GM23338 (cell line): ENCODE results near the gene CHMP3. TPM values are rescaled to one million over a fixed set of nuclear protein-coding genes. Genes with fewer than 3 reads are reported as not detected.

Source experiments
- ATAC-seq: fragments of 200-7000 bp; cut with Tn5 transposase; 3 replicates; pipeline ENCODE4 v1.9.1; 2020
- DNase-seq: peaks from one replicate; pipeline ENCODE4 v3.0.0-alpha.2; 2015; ENCODE audit warnings: low spot score
- H2AFZ ChIP-seq: fragments of 200-600 bp; sonication (generic); 2 replicates; pipeline ENCODE4 v1.8.0; 2016; ENCODE audit warnings: antibody characterized with exemption, mild to moderate bottlenecking, moderate library complexity
- H3F3A ChIP-seq: fragments of 200-600 bp; sonication (generic); replicated peaks from 2 replicates; pipeline ENCODE4 v1.8.0; 2017; ENCODE audit warnings: antibody characterized with exemption, mixed run types, low read depth
- H3K27ac ChIP-seq: fragments of 200-600 bp; sonication (generic); 2 replicates; pipeline ENCODE4 v1.6.1; 2016; ENCODE audit warnings: low read depth
- H3K27me3 ChIP-seq: fragments of 200-600 bp; sonication (generic); 2 replicates; pipeline ENCODE4 v1.8.0; 2016; ENCODE audit warnings: mild to moderate bottlenecking, mixed run types, moderate library complexity; ENCODE audit not compliant: insufficient read depth
- H3K36me3 ChIP-seq: fragments of 200-600 bp; sonication (generic); 2 replicates; pipeline ENCODE4 v1.8.0; 2016; ENCODE audit warnings: mild to moderate bottlenecking; ENCODE audit not compliant: insufficient read depth
- H3K4me1 ChIP-seq: fragments of 200-600 bp; sonication (generic); 2 replicates; pipeline ENCODE4 v1.8.0; 2016; ENCODE audit warnings: mild to moderate bottlenecking, moderate library complexity; ENCODE audit not compliant: insufficient read depth
- H3K4me2 ChIP-seq: fragments of 200-600 bp; sonication (generic); 2 replicates; pipeline ENCODE4 v1.7.1; 2017; ENCODE audit warnings: mixed run types
- H3K4me3 ChIP-seq: fragments of 200-600 bp; sonication (generic); 2 replicates; pipeline ENCODE4 v1.6.1; 2016; ENCODE audit warnings: mixed run types
- H3K79me2 ChIP-seq: fragments of 200-600 bp; sonication (generic); replicated peaks from 2 replicates; pipeline ENCODE4 v1.8.0; 2017; ENCODE audit warnings: mild to moderate bottlenecking; ENCODE audit not compliant: insufficient read depth
- H3K9me2 ChIP-seq: fragments of 200-600 bp; sonication (generic); 2 replicates; pipeline ENCODE4 v1.8.0; 2017; ENCODE audit not compliant: insufficient read depth
- H4K20me1 ChIP-seq: fragments of 200-600 bp; sonication (generic); replicated peaks from 2 replicates; pipeline ENCODE4 v1.8.0; 2017; ENCODE audit warnings: mild to moderate bottlenecking; ENCODE audit not compliant: insufficient read depth
- H3K27ac Mint-ChIP-seq: 2 replicates; pipeline ENCODE4 v1.8.0; 2020; ENCODE audit warnings: inconsistent platforms, mild to moderate bottlenecking, moderate library complexity, mixed read lengths
- H3K27me3 Mint-ChIP-seq: 3 replicates; pipeline ENCODE4 v1.8.0; 2022; ENCODE audit warnings: low read depth, mild to moderate bottlenecking, moderate library complexity, mixed read lengths, inconsistent platforms; ENCODE audit not compliant: insufficient read depth, poor library complexity
- H3K36me3 Mint-ChIP-seq: 3 replicates; pipeline ENCODE4 v1.8.0; 2021; ENCODE audit warnings: low read depth, mild to moderate bottlenecking, inconsistent platforms, moderate library complexity, mixed read lengths
- H3K4me1 Mint-ChIP-seq: 3 replicates; pipeline ENCODE4 v1.8.0; 2020; ENCODE audit warnings: mild to moderate bottlenecking, inconsistent platforms, mixed read lengths
- H3K4me3 Mint-ChIP-seq: 3 replicates; pipeline ENCODE4 v1.8.0; 2021; ENCODE audit warnings: moderate library complexity, mild to moderate bottlenecking, inconsistent platforms, mixed read lengths
- H3K9me3 Mint-ChIP-seq: 3 replicates; pipeline ENCODE4 v1.8.0; 2020; ENCODE audit warnings: moderate library complexity, mild to moderate bottlenecking, inconsistent platforms, mixed read lengths
- CREB1 ChIP-seq: fragments of 250-450 bp; sonication (Bioruptor Pico); IDR thresholded peaks from 2 replicates; pipeline ENCODE4 v1.5.0; 2020; ENCODE audit warnings: low read depth, mild to moderate bottlenecking, moderate library complexity
- EZH2phosphoT487 ChIP-seq: fragments of 200-600 bp; sonication (generic); IDR thresholded peaks from one replicate; pipeline ENCODE4 v1.8.1; 2018; ENCODE audit warnings: antibody characterized with exemption; ENCODE audit not compliant: unreplicated experiment
- POLR2AphosphoS5 ChIP-seq: IDR thresholded peaks from 2 replicates; pipeline ENCODE4 v1.6.1; 2016; ENCODE audit warnings: antibody characterized with exemption, low read depth
- STAT1 ChIP-seq: IDR thresholded peaks from one replicate; pipeline ENCODE4 v1.6.1; 2016; ENCODE audit warnings: antibody characterized with exemption; ENCODE audit not compliant: unreplicated experiment
- ZNF114 ChIP-seq: fragments of 250-450 bp; sonication (Bioruptor Pico); IDR thresholded peaks from 2 replicates; pipeline ENCODE4 v1.5.0; 2020; ENCODE audit warnings: mild to moderate bottlenecking, moderate library complexity
- ZNF331 ChIP-seq: fragments of 250-450 bp; sonication (Bioruptor Pico); IDR thresholded peaks from 2 replicates; pipeline ENCODE4 v1.5.0; 2020; ENCODE audit warnings: low read depth, mild to moderate bottlenecking, moderate library complexity
- polyA plus RNA-seq: library from polyadenylated mRNA; unstranded; fragments of >200 nt; fragmentation: Nextera tagmentation; extraction: Ambion mirVana; gene quantifications from 2 replicates; pipeline ENCODE4 v1.2.1, GENCODE V29; 2016
- total RNA-seq: library from RNA; depleted of rRNA; stranded (reverse); fragments of >200 nt; shearing (Covaris generic); gene quantifications from 2 replicates; pipeline ENCODE4 v1.2.3, GENCODE V29; 2014
- TF ChIP-seq, protein P1 (sequence below), 2 experiments: fragments of 200-600 bp in 1 of 2; sonication (generic) in 1 of 2; conservative IDR thresholded peaks; 2 replicates each; pipeline versions ENCODE4 v1.5.1 to v1.6.1; 2016 to 2017; ENCODE audit warnings: antibody characterized with exemption in 2 of 2, low read depth in 2 of 2, mild to moderate bottlenecking in 2 of 2, moderate library complexity in 1 of 2
- TF ChIP-seq, protein P2 (sequence below): IDR thresholded peaks from one replicate; pipeline ENCODE4 v1.6.1; 2018; ENCODE audit warnings: antibody characterized with exemption; ENCODE audit not compliant: unreplicated experiment
- TF ChIP-seq, protein P3 (sequence below): IDR thresholded peaks from 2 replicates; pipeline ENCODE4 v1.6.1; 2016; ENCODE audit warnings: antibody characterized with exemption
- TF ChIP-seq, protein P4 (sequence below): fragments of 250-450 bp; sonication (Bioruptor Pico); IDR thresholded peaks from 2 replicates; pipeline ENCODE4 v1.5.0; 2020; ENCODE audit warnings: mild to moderate bottlenecking, moderate library complexity

The CHMP3 gene
- total and polyA plus RNA-seq, 2 experiments from 2014 or later = 15.5 to 15.6 TPM

- TF ChIP-seq, protein P1, sequence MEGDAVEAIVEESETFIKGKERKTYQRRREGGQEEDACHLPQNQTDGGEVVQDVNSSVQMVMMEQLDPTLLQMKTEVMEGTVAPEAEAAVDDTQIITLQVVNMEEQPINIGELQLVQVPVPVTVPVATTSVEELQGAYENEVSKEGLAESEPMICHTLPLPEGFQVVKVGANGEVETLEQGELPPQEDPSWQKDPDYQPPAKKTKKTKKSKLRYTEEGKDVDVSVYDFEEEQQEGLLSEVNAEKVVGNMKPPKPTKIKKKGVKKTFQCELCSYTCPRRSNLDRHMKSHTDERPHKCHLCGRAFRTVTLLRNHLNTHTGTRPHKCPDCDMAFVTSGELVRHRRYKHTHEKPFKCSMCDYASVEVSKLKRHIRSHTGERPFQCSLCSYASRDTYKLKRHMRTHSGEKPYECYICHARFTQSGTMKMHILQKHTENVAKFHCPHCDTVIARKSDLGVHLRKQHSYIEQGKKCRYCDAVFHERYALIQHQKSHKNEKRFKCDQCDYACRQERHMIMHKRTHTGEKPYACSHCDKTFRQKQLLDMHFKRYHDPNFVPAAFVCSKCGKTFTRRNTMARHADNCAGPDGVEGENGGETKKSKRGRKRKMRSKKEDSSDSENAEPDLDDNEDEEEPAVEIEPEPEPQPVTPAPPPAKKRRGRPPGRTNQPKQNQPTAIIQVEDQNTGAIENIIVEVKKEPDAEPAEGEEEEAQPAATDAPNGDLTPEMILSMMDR (conservative IDR thresholded peaks at IDR 0.05; ENCODE audit: low read depth in 2 of 2) = no peak
- TF ChIP-seq STAT1 (no peak), ZNF331 (CRISPR knock-in tag) (no peak), ZNF114 (CRISPR knock-in tag) (no peak), POLR2AphosphoS5 (no peak), CREB1 (CRISPR knock-in tag) (no peak), EZH2phosphoT487 (no peak)
These were observed 77.4 kb downstream of the CHMP3 start (continued) for GRCh38 chr2:86485802-86486201.

GRCh38 chr2:86485103-86485502 is 78.1 kb downstream of the CHMP3 start:
- Histone ChIP-seq H2AFZ (no peak overlapping the region), H3K27me3 (no peaks in the 10 kb centered on the region), H3K36me3 (peaks cover 14% of the 10 kb centered on the region), H3F3A (no peaks in the 10 kb centered on the region), H3K4me2 (no peak overlapping the region), H3K79me2 (no peaks in the 10 kb centered on the region), H3K9me2 (no peaks in the 10 kb centered on the region), H3K4me3 (no peak overlapping the region), H3K27ac (no peak overlapping the region), H4K20me1 (peaks cover 4% of the 10 kb centered on the region), H3K4me1 (no peaks in the 10 kb centered on the region)
- no peak for DNase-seq
- Mint-ChIP-seq H3K27me3 (no peaks in the 10 kb centered on the region), H3K4me3 (no peak overlapping the region), H3K9me3 (no peaks in the 10 kb centered on the region), H3K27ac (no peak overlapping the region), H3K4me1 (no peaks in the 10 kb centered on the region), H3K36me3 (peaks cover 69% of the 10 kb centered on the region)
- ATAC-seq = no peak
- TF ChIP-seq ZNF331 (CRISPR knock-in tag) = no peak
- TF ChIP-seq, protein P2, sequence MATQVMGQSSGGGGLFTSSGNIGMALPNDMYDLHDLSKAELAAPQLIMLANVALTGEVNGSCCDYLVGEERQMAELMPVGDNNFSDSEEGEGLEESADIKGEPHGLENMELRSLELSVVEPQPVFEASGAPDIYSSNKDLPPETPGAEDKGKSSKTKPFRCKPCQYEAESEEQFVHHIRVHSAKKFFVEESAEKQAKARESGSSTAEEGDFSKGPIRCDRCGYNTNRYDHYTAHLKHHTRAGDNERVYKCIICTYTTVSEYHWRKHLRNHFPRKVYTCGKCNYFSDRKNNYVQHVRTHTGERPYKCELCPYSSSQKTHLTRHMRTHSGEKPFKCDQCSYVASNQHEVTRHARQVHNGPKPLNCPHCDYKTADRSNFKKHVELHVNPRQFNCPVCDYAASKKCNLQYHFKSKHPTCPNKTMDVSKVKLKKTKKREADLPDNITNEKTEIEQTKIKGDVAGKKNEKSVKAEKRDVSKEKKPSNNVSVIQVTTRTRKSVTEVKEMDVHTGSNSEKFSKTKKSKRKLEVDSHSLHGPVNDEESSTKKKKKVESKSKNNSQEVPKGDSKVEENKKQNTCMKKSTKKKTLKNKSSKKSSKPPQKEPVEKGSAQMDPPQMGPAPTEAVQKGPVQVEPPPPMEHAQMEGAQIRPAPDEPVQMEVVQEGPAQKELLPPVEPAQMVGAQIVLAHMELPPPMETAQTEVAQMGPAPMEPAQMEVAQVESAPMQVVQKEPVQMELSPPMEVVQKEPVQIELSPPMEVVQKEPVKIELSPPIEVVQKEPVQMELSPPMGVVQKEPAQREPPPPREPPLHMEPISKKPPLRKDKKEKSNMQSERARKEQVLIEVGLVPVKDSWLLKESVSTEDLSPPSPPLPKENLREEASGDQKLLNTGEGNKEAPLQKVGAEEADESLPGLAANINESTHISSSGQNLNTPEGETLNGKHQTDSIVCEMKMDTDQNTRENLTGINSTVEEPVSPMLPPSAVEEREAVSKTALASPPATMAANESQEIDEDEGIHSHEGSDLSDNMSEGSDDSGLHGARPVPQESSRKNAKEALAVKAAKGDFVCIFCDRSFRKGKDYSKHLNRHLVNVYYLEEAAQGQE = no peak
- TF ChIP-seq, protein P3, sequence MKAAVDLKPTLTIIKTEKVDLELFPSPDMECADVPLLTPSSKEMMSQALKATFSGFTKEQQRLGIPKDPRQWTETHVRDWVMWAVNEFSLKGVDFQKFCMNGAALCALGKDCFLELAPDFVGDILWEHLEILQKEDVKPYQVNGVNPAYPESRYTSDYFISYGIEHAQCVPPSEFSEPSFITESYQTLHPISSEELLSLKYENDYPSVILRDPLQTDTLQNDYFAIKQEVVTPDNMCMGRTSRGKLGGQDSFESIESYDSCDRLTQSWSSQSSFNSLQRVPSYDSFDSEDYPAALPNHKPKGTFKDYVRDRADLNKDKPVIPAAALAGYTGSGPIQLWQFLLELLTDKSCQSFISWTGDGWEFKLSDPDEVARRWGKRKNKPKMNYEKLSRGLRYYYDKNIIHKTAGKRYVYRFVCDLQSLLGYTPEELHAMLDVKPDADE = no peak
- TF ChIP-seq, protein P4, sequence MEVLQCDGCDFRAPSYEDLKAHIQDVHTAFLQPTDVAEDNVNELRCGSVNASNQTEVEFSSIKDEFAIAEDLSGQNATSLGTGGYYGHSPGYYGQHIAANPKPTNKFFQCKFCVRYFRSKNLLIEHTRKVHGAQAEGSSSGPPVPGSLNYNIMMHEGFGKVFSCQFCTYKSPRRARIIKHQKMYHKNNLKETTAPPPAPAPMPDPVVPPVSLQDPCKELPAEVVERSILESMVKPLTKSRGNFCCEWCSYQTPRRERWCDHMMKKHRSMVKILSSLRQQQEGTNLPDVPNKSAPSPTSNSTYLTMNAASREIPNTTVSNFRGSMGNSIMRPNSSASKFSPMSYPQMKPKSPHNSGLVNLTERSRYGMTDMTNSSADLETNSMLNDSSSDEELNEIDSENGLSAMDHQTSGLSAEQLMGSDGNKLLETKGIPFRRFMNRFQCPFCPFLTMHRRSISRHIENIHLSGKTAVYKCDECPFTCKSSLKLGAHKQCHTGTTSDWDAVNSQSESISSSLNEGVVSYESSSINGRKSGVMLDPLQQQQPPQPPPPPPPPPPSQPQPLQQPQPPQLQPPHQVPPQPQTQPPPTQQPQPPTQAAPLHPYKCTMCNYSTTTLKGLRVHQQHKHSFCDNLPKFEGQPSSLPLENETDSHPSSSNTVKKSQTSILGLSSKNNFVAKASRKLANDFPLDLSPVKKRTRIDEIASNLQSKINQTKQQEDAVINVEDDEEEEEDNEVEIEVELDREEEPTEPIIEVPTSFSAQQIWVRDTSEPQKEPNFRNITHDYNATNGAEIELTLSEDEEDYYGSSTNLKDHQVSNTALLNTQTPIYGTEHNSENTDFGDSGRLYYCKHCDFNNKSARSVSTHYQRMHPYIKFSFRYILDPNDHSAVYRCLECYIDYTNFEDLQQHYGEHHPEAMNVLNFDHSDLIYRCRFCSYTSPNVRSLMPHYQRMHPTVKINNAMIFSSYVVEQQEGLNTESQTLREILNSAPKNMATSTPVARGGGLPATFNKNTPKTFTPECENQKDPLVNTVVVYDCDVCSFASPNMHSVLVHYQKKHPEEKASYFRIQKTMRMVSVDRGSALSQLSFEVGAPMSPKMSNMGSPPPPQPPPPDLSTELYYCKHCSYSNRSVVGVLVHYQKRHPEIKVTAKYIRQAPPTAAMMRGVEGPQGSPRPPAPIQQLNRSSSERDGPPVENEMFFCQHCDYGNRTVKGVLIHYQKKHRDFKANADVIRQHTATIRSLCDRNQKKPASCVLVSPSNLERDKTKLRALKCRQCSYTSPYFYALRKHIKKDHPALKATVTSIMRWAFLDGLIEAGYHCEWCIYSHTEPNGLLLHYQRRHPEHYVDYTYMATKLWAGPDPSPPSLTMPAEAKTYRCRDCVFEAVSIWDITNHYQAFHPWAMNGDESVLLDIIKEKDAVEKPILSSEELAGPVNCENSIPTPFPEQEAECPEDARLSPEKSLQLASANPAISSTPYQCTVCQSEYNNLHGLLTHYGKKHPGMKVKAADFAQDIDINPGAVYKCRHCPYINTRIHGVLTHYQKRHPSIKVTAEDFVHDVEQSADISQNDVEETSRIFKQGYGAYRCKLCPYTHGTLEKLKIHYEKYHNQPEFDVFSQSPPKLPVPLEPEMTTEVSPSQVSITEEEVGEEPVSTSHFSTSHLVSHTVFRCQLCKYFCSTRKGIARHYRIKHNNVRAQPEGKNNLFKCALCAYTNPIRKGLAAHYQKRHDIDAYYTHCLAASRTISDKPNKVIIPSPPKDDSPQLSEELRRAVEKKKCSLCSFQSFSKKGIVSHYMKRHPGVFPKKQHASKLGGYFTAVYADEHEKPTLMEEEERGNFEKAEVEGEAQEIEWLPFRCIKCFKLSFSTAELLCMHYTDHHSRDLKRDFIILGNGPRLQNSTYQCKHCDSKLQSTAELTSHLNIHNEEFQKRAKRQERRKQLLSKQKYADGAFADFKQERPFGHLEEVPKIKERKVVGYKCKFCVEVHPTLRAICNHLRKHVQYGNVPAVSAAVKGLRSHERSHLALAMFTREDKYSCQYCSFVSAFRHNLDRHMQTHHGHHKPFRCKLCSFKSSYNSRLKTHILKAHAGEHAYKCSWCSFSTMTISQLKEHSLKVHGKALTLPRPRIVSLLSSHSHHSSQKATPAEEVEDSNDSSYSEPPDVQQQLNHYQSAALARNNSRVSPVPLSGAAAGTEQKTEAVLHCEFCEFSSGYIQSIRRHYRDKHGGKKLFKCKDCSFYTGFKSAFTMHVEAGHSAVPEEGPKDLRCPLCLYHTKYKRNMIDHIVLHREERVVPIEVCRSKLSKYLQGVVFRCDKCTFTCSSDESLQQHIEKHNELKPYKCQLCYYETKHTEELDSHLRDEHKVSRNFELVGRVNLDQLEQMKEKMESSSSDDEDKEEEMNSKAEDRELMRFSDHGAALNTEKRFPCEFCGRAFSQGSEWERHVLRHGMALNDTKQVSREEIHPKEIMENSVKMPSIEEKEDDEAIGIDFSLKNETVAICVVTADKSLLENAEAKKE (CRISPR knock-in tag) = no peak
- no peak for TF ChIP-seq CREB1 (CRISPR knock-in tag)
- TF ChIP-seq, protein P1 (conservative IDR thresholded peaks at IDR 0.05; ENCODE audit: low read depth in 2 of 2) = no peak
- no peak for TF ChIP-seq EZH2phosphoT487
